ENCODE measurements around the gene FAM83G. TPM values are rescaled to one million over a fixed set of nuclear protein-coding genes. Genes with fewer than 3 reads are reported as not detected.

Gene FAM83G
- total and polyA plus RNA-seq, 2 experiments from 2014 or later, result 7.6 to 44.5 TPM

DNA sequence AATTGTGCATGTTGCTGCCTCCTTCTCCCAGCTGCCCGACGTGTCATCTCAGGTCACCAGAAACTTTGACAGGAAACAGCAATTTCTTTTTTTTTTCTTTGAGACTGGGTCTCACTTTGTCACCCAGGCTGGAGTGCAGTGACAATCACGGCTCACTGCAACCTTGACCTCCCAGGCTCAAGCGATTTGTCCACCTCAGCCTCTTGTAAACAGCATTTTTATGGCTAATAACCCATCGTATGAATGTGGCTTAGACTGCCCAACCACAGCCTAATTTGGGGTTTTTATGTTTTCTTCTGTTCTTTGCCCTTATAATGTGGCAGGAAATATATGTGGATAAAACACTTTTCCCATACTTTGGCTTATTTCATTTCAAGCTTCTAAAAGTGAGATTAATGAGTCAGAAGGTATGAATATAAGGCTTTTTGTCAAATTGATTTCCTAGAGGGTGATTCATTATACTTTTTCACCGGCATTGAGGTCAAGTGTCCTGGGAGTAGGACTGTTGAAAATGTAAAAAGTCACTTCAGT lies 83.6 kb downstream of the FAM83G start:
- no peaks in the 10 kb centered on the region for H3K9me2 ChIP-seq (ENCODE audit: insufficient read depth)
- H3F3A ChIP-seq (replicated peaks; ENCODE audit: low read depth), result no peaks in the 10 kb centered on the region
- Mint-ChIP-seq H3K27me3 (ENCODE audit: insufficient read depth, low read depth, poor library complexity) (no peaks in the 10 kb centered on the region), H3K27ac (no peak overlapping the region), H3K9me3 (no peaks in the 10 kb centered on the region), H3K4me3 (no peak overlapping the region), H3K36me3 (ENCODE audit: low read depth) (peaks cover 38% of the 10 kb centered on the region), H3K4me1 (peaks cover 5% of the 10 kb centered on the region; the same call in 2 of the 3 replicates)
- no peak overlapping the region for H3K4me3 ChIP-seq
- ATAC-seq (no peak), DNase-seq (ENCODE audit: low spot score) (no peak)
- H3K4me1 ChIP-seq (ENCODE audit: insufficient read depth), result peaks cover 6% of the 10 kb centered on the region; the same call in 1 of the 2 replicates
- H2AFZ ChIP-seq, result no peak overlapping the region
- H3K27me3 ChIP-seq (ENCODE audit: insufficient read depth), result no peaks in the 10 kb centered on the region
- H4K20me1 ChIP-seq (replicated peaks; ENCODE audit: insufficient read depth), result no peaks in the 10 kb centered on the region; the same call in none of the 2 replicates
- no peak overlapping the region for H3K4me2 ChIP-seq
- TF ChIP-seq EZH2 (IDR thresholded peaks at IDR 0.05; ENCODE audit: low read depth, unreplicated experiment) (no peak), NANOG (IDR thresholded peaks at IDR 0.05; ENCODE audit: borderline replicate concordance) (no peak), POLR2AphosphoS5 (IDR thresholded peaks at IDR 0.05; ENCODE audit: low read depth) (no peak), JUNB (IDR thresholded peaks at IDR 0.05; ENCODE audit: unreplicated experiment) (no peak), ZNF114 (CRISPR knock-in tag; IDR thresholded peaks at IDR 0.05) (no peak), STAT1 (IDR thresholded peaks at IDR 0.05; ENCODE audit: unreplicated experiment) (no peak), EZH2phosphoT487 (IDR thresholded peaks at IDR 0.05; ENCODE audit: unreplicated experiment) (no peak)
- TF ChIP-seq, protein P1, sequence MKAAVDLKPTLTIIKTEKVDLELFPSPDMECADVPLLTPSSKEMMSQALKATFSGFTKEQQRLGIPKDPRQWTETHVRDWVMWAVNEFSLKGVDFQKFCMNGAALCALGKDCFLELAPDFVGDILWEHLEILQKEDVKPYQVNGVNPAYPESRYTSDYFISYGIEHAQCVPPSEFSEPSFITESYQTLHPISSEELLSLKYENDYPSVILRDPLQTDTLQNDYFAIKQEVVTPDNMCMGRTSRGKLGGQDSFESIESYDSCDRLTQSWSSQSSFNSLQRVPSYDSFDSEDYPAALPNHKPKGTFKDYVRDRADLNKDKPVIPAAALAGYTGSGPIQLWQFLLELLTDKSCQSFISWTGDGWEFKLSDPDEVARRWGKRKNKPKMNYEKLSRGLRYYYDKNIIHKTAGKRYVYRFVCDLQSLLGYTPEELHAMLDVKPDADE (IDR thresholded peaks at IDR 0.05), result no peak
- TF ChIP-seq, protein P2, sequence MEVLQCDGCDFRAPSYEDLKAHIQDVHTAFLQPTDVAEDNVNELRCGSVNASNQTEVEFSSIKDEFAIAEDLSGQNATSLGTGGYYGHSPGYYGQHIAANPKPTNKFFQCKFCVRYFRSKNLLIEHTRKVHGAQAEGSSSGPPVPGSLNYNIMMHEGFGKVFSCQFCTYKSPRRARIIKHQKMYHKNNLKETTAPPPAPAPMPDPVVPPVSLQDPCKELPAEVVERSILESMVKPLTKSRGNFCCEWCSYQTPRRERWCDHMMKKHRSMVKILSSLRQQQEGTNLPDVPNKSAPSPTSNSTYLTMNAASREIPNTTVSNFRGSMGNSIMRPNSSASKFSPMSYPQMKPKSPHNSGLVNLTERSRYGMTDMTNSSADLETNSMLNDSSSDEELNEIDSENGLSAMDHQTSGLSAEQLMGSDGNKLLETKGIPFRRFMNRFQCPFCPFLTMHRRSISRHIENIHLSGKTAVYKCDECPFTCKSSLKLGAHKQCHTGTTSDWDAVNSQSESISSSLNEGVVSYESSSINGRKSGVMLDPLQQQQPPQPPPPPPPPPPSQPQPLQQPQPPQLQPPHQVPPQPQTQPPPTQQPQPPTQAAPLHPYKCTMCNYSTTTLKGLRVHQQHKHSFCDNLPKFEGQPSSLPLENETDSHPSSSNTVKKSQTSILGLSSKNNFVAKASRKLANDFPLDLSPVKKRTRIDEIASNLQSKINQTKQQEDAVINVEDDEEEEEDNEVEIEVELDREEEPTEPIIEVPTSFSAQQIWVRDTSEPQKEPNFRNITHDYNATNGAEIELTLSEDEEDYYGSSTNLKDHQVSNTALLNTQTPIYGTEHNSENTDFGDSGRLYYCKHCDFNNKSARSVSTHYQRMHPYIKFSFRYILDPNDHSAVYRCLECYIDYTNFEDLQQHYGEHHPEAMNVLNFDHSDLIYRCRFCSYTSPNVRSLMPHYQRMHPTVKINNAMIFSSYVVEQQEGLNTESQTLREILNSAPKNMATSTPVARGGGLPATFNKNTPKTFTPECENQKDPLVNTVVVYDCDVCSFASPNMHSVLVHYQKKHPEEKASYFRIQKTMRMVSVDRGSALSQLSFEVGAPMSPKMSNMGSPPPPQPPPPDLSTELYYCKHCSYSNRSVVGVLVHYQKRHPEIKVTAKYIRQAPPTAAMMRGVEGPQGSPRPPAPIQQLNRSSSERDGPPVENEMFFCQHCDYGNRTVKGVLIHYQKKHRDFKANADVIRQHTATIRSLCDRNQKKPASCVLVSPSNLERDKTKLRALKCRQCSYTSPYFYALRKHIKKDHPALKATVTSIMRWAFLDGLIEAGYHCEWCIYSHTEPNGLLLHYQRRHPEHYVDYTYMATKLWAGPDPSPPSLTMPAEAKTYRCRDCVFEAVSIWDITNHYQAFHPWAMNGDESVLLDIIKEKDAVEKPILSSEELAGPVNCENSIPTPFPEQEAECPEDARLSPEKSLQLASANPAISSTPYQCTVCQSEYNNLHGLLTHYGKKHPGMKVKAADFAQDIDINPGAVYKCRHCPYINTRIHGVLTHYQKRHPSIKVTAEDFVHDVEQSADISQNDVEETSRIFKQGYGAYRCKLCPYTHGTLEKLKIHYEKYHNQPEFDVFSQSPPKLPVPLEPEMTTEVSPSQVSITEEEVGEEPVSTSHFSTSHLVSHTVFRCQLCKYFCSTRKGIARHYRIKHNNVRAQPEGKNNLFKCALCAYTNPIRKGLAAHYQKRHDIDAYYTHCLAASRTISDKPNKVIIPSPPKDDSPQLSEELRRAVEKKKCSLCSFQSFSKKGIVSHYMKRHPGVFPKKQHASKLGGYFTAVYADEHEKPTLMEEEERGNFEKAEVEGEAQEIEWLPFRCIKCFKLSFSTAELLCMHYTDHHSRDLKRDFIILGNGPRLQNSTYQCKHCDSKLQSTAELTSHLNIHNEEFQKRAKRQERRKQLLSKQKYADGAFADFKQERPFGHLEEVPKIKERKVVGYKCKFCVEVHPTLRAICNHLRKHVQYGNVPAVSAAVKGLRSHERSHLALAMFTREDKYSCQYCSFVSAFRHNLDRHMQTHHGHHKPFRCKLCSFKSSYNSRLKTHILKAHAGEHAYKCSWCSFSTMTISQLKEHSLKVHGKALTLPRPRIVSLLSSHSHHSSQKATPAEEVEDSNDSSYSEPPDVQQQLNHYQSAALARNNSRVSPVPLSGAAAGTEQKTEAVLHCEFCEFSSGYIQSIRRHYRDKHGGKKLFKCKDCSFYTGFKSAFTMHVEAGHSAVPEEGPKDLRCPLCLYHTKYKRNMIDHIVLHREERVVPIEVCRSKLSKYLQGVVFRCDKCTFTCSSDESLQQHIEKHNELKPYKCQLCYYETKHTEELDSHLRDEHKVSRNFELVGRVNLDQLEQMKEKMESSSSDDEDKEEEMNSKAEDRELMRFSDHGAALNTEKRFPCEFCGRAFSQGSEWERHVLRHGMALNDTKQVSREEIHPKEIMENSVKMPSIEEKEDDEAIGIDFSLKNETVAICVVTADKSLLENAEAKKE (CRISPR knock-in tag; IDR thresholded peaks at IDR 0.05), result no peak
- TF ChIP-seq, protein P3, sequence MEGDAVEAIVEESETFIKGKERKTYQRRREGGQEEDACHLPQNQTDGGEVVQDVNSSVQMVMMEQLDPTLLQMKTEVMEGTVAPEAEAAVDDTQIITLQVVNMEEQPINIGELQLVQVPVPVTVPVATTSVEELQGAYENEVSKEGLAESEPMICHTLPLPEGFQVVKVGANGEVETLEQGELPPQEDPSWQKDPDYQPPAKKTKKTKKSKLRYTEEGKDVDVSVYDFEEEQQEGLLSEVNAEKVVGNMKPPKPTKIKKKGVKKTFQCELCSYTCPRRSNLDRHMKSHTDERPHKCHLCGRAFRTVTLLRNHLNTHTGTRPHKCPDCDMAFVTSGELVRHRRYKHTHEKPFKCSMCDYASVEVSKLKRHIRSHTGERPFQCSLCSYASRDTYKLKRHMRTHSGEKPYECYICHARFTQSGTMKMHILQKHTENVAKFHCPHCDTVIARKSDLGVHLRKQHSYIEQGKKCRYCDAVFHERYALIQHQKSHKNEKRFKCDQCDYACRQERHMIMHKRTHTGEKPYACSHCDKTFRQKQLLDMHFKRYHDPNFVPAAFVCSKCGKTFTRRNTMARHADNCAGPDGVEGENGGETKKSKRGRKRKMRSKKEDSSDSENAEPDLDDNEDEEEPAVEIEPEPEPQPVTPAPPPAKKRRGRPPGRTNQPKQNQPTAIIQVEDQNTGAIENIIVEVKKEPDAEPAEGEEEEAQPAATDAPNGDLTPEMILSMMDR (conservative IDR thresholded peaks at IDR 0.05; ENCODE audit: low read depth in 2 of 2), result no peak
- H3K36me3 ChIP-seq (ENCODE audit: insufficient read depth), result no peaks in the 10 kb centered on the region; the same call in 1 of the 2 replicates
- no peak overlapping the region for H3K27ac ChIP-seq (ENCODE audit: low read depth)
- peaks cover 31% of the 10 kb centered on the region for H3K79me2 ChIP-seq (replicated peaks; ENCODE audit: insufficient read depth)
